B cell (primary cell): ENCODE results near the gene POMT2. TPM values are rescaled to one million over a fixed set of nuclear protein-coding genes. Genes with fewer than 3 reads are reported as not detected.

Source experiments
- ATAC-seq: fragments of 200-7000 bp; cut with Tn5 transposase; one replicate; pipeline ENCODE4 v1.10.0; 2021; ENCODE audit warnings: low read depth, mild to moderate bottlenecking, moderate number of reproducible peaks, moderate library complexity
- CTCF ChIA-PET: fragments of 350-600 bp; sonication (Branson Sonifier 250); formaldehyde crosslinking; loops from one replicate; lab custom pipeline; 2021; ENCODE audit warnings: antibody characterized with exemption, inconsistent platforms; lab: Charles Lee
- POLR2A ChIA-PET: fragments of 350-600 bp; sonication (Branson Sonifier 250); formaldehyde crosslinking; loops from one replicate; lab custom pipeline; 2021; ENCODE audit warnings: antibody characterized with exemption; lab: Charles Lee
- DNase-seq: peaks from one replicate; pipeline ENCODE4 v3.0.0; 2013
- H2AFZ ChIP-seq: 2 replicates; pipeline ENCODE4 v1.6.1; 2012; ENCODE audit warnings: mild to moderate bottlenecking, low read depth, low read length; ENCODE audit not compliant: insufficient read depth, poor library complexity, severe bottlenecking
- H3K27ac ChIP-seq, 2 donors: 1 replicate in 1 of 2; 2 replicates in 1 of 2; pipeline ENCODE4 v1.5.1; 2012 to 2013; ENCODE audit warnings: low read length in 2 of 2, mild to moderate bottlenecking in 2 of 2, moderate library complexity in 1 of 2
- H3K27me3 ChIP-seq, 4 experiments: fragments of 200-600 bp in 1 of 4; sonication (generic) in 1 of 4; replicated peaks in 1 of 4; 1 replicate in 2 of 4; 2 replicates in 2 of 4; pipeline versions ENCODE4 v1.6.1 to v1.7.0; 2013 to 2016; ENCODE audit warnings: low read length in 3 of 4, mild to moderate bottlenecking in 2 of 4, mixed read lengths in 1 of 4, moderate library complexity in 1 of 4; ENCODE audit not compliant: insufficient read depth in 4 of 4, control insufficient read depth in 3 of 4; ENCODE audit errors: control extremely low read depth in 1 of 4
- H3K36me3 ChIP-seq, 2 experiments: replicated peaks in 1 of 2; 1 replicate in 1 of 2; 2 replicates in 1 of 2; pipeline versions ENCODE4 v1.6.1 to v1.7.1; 2013; ENCODE audit warnings: low read length in 1 of 2; ENCODE audit not compliant: insufficient read depth in 2 of 2, control insufficient read depth in 1 of 2; ENCODE audit errors: control extremely low read depth in 1 of 2, extremely low read depth in 1 of 2
- H3K4me1 ChIP-seq, 2 donors: fragments of 200-600 bp in 1 of 2; sonication (generic) in 1 of 2; 1 replicate in 1 of 2; 2 replicates in 1 of 2; pipeline versions ENCODE4 v1.5.1 to v1.6.1; 2013 to 2017; ENCODE audit warnings: low read length in 2 of 2; ENCODE audit not compliant: control insufficient read depth in 2 of 2, insufficient read depth in 2 of 2
- H3K4me2 ChIP-seq: replicated peaks from 2 replicates; pipeline ENCODE3; 2012; ENCODE audit warnings: mild to moderate bottlenecking, low read depth, low read length; ENCODE audit not compliant: poor library complexity, severe bottlenecking
- H3K4me3 ChIP-seq, 5 experiments: fragments of 200-600 bp in 1 of 5; sonication (generic) in 1 of 5; 1 replicate in 3 of 5; 2 replicates in 2 of 5; pipeline versions ENCODE4 v1.5.1 to v1.7.0; 2011 to 2016; ENCODE audit warnings: low read length in 4 of 5, mild to moderate bottlenecking in 4 of 5, low read depth in 2 of 5, control low read depth in 1 of 5, moderate library complexity in 1 of 5; ENCODE audit not compliant: insufficient read depth in 1 of 5; ENCODE audit errors: control extremely low read depth in 1 of 5, extremely low read depth in 1 of 5
- H3K79me2 ChIP-seq: fragments of 200-600 bp; sonication (generic); one replicate; pipeline ENCODE4 v1.6.0; 2016; ENCODE audit warnings: low read length; ENCODE audit not compliant: control insufficient read depth, insufficient read depth
- H3K9ac ChIP-seq: fragments of 200-600 bp; sonication (generic); 2 replicates; pipeline ENCODE4 v1.6.1; 2017; ENCODE audit warnings: mild to moderate bottlenecking, low read length, moderate library complexity
- H3K9me3 ChIP-seq, 3 donors: one replicate each; pipeline versions ENCODE4 v1.6.1 to v1.7.1; 2013; ENCODE audit warnings: low read length in 2 of 3; ENCODE audit not compliant: control insufficient read depth in 2 of 3, insufficient read depth in 1 of 3; ENCODE audit errors: control extremely low read depth in 1 of 3
- H4K20me1 ChIP-seq: 2 replicates; pipeline ENCODE4 v1.6.0; 2012; ENCODE audit warnings: mild to moderate bottlenecking, low read length; ENCODE audit not compliant: insufficient read depth, control insufficient read depth, poor library complexity, severe bottlenecking
- H3K27ac Mint-ChIP-seq: one replicate; pipeline ENCODE4 v1.8.0; 2021; ENCODE audit warnings: mixed read lengths
- H3K27me3 Mint-ChIP-seq: one replicate; pipeline ENCODE4 v1.8.0; 2021; ENCODE audit warnings: mixed read lengths
- H3K4me1 Mint-ChIP-seq: one replicate; pipeline ENCODE4 v1.8.0; 2021; ENCODE audit warnings: mixed read lengths
- H3K4me3 Mint-ChIP-seq: one replicate; pipeline ENCODE4 v1.8.0; 2021; ENCODE audit warnings: mixed read lengths
- H3K9me3 Mint-ChIP-seq: one replicate; pipeline ENCODE4 v1.8.0; 2022; ENCODE audit warnings: mixed read lengths; ENCODE audit not compliant: insufficient read depth
- EZH2 ChIP-seq: IDR thresholded peaks from 2 replicates; pipeline ENCODE4 v1.6.1; 2012; ENCODE audit warnings: borderline replicate concordance, low read depth, mild to moderate bottlenecking, moderate library complexity, low read length; ENCODE audit not compliant: insufficient read depth, poor library complexity, severe bottlenecking
- WGBS: methylation state at CpG from one replicate; pipeline ENCODE4 v1.1.5; 2013; ENCODE audit warnings: missing lambda C conversion rate; ENCODE audit not compliant: insufficient coverage; 5-methylcytosine and 5-hydroxymethylcytosine counted together
- intact Hi-C: fragments of 100-400 bp; cut with micrococcal nuclease; formaldehyde crosslinking; loops from one replicate; pipeline ENCODE4 v1.10.0; 2022
- polyA plus RNA-seq: library from polyadenylated mRNA; depleted of rRNA; stranded (reverse); fragments of >200 nt; gene quantifications from 2 replicates; pipeline ENCODE4 v1.2.3, GENCODE V29; 2012
- total RNA-seq, 2 donors: library from RNA; stranded (reverse); fragments of 120-200 nt in 1 of 2; gene quantifications; 1 replicate in 1 of 2; 2 replicates in 1 of 2; pipeline versions ENCODE4 v1.2.3 to v1.2.4, GENCODE V29; 2013 to 2022
- TF ChIP-seq, protein P1 (sequence below): fragments of 200-600 bp; IDR thresholded peaks from one replicate; pipeline ENCODE4 v1.8.0; 2022; ENCODE audit warnings: antibody characterized with exemption, mild to moderate bottlenecking

Gene POMT2
- total and polyA plus RNA-seq, 2 donors (not counting 1 experiment from before 2014, with no cell fraction given), result 14.3 to 36.6 TPM

DNA sequence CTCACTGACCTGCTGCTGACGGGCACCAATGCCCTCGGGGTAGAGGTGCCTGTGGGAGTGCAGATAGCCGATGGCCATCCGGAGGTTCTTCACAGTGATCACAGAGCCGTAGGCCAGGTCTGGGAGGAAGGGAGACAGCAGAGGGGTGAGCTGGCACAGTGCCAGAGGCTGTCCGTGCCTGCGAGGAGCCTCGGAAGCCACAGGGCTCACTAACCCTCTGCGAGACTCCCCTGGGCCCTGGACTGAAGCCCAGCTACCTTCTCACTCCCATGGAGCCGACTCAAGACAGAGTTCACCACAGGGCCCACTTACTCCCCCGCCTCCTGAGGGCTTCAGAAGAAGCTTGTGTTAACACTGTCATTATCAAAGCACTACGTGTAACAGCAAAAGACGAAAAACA, 24.5 kb downstream of the POMT2 start:
- Histone ChIP-seq H3K9ac (no peak overlapping the region), H3K79me2 (no peaks in the 10 kb centered on the region), H3K4me3 (no peak overlapping the region), H3K4me1 (no peaks in the 10 kb centered on the region), H2AFZ (no peak overlapping the region), H3K9me3 (peaks cover 0 to 3% (median 0%) of the 10 kb centered on the region in 3 donors), H3K4me2 (no peak overlapping the region), H4K20me1 (no peaks in the 10 kb centered on the region), H3K27ac (no peak overlapping the region), H3K36me3 (peaks cover 0 to 5% of the 10 kb centered on the region in 2 experiments), H3K27me3 (no peaks in the 10 kb centered on the region)
- Mint-ChIP-seq H3K4me1 (no peaks in the 10 kb centered on the region), H3K4me3 (no peak overlapping the region), H3K9me3 (no peaks in the 10 kb centered on the region), H3K27ac (no peak overlapping the region), H3K27me3 (no peaks in the 10 kb centered on the region)
- intact Hi-C loops, result no loop called here
- no peak for TF ChIP-seq EZH2
- TF ChIP-seq, protein P1, sequence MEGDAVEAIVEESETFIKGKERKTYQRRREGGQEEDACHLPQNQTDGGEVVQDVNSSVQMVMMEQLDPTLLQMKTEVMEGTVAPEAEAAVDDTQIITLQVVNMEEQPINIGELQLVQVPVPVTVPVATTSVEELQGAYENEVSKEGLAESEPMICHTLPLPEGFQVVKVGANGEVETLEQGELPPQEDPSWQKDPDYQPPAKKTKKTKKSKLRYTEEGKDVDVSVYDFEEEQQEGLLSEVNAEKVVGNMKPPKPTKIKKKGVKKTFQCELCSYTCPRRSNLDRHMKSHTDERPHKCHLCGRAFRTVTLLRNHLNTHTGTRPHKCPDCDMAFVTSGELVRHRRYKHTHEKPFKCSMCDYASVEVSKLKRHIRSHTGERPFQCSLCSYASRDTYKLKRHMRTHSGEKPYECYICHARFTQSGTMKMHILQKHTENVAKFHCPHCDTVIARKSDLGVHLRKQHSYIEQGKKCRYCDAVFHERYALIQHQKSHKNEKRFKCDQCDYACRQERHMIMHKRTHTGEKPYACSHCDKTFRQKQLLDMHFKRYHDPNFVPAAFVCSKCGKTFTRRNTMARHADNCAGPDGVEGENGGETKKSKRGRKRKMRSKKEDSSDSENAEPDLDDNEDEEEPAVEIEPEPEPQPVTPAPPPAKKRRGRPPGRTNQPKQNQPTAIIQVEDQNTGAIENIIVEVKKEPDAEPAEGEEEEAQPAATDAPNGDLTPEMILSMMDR, result no peak
- ATAC-seq, result no peak
- DNase-seq, result no peak
- over 99% methylated on average over 11 of the region's 13 CpGs for WGBS
- ChIA-PET POLR2A (no interaction called here), CTCF (no interaction called here)

DNA sequence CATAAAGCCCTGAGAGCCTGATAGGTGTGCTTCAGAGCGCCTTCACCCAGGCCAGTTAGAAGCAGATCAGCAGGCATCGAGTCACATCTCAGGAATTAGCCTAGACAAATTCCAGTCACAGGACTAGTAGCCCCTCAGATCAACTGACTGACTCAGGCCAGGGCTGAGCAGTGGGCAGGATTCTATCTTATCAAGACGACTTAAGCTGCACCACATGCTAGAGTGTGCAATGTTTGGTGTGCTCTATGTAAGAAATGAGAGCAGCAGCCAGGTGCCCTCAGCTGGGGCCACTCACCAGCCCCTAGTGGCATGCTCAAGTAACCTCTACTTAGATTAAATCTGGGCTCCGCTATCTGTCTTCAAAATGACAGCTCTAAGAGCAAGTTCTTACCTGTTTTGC, 30.0 kb downstream of the POMT2 start:
- POLR2A ChIA-PET, result no interaction called here
- Histone ChIP-seq H3K79me2 (no peaks in the 10 kb centered on the region), H3K9me3 (peaks cover 0 to 3% (median 0%) of the 10 kb centered on the region in 3 donors), H3K27ac (no peak overlapping the region), H3K36me3 (peaks cover 0 to 8% of the 10 kb centered on the region in 2 experiments), H3K4me1 (no peaks in the 10 kb centered on the region), H3K4me3 (no peak overlapping the region), H3K9ac (no peak overlapping the region), H4K20me1 (no peaks in the 10 kb centered on the region), H2AFZ (no peak overlapping the region), H3K4me2 (no peak overlapping the region), H3K27me3 (no peaks in the 10 kb centered on the region)
- H3K4me3 Mint-ChIP-seq, result no peak overlapping the region
- TF ChIP-seq, protein P1, result no peak
- TF ChIP-seq EZH2, result no peak
- ATAC-seq (no peak), DNase-seq (no peak)
- CTCF ChIA-PET, result interaction anchor here (1.1 to 2.0 kb wide), 2 partner anchors 10 to 25 kb away, joined by 3 to 9 read pairs; no protein-coding TSS in a partner anchor
- no peaks in the 10 kb centered on the region for H3K27me3 Mint-ChIP-seq
- intact Hi-C loops, result no loop called here
- no peaks in the 10 kb centered on the region for H3K9me3 Mint-ChIP-seq
- H3K27ac Mint-ChIP-seq, result no peak overlapping the region
- 100% methylated on average over 3 of the region's 4 CpGs for WGBS
- no peaks in the 10 kb centered on the region for H3K4me1 Mint-ChIP-seq
